Peyer's patch (tissue), 4 donors: ENCODE results near the gene PIP5KL1.

Experiments
- CTCF ChIP-seq, 6 experiments: fragments of 450-650 bp in 4 of 6; fragments of 200-600 bp in 2 of 6; sonication (generic) in 1 of 6; IDR thresholded peaks; one replicate each; pipeline ENCODE4 v1.5.1; 2017 to 2019; ENCODE audit warnings: antibody characterized with exemption in 6 of 6, mild to moderate bottlenecking in 3 of 6, moderate library complexity in 1 of 6
- POLR2A ChIP-seq, 2 donors: fragments of 450-650 bp; IDR thresholded peaks; one replicate each; pipeline ENCODE4 v1.5.1; 2017; ENCODE audit warnings: antibody characterized with exemption in 2 of 2, mild to moderate bottlenecking in 2 of 2, moderate library complexity in 2 of 2

- TF ChIP-seq CTCF (IDR thresholded peaks at IDR 0.05) (no peak), POLR2A (IDR thresholded peaks at IDR 0.05) (no peak)
Measured at GRCh38 chr9:127876764-127877562, 53.6 kb downstream of the PIP5KL1 start.
